ENCODE measurements around the gene HTRA3.

Gene HTRA3

GRCh38 chr4:8247047-8247930 lies 22.3 kb upstream of the HTRA3 start:
- no peak for DNase-seq (ENCODE audit: low spot score)

- DNase-seq (ENCODE audit: low spot score), result no peak
These were observed 21.5 kb upstream of the HTRA3 start for GRCh38 chr4:8248091-8248490.

- DNase-seq (ENCODE audit: low spot score), result no peak
These were observed 19.3 kb upstream of the HTRA3 start for GRCh38 chr4:8250227-8250626.

GRCh38 chr4:8250637-8251036 lies 18.9 kb upstream of the HTRA3 start:
- DNase-seq (ENCODE audit: low spot score), result no peak

- DNase-seq (ENCODE audit: low spot score), result no peak
These were observed 18.3 kb upstream of the HTRA3 start for GRCh38 chr4:8251110-8251883.

GRCh38 chr4:8252301-8253173 lies 17.0 kb upstream of the HTRA3 start:
- no peak for DNase-seq (ENCODE audit: low spot score)

DNA sequence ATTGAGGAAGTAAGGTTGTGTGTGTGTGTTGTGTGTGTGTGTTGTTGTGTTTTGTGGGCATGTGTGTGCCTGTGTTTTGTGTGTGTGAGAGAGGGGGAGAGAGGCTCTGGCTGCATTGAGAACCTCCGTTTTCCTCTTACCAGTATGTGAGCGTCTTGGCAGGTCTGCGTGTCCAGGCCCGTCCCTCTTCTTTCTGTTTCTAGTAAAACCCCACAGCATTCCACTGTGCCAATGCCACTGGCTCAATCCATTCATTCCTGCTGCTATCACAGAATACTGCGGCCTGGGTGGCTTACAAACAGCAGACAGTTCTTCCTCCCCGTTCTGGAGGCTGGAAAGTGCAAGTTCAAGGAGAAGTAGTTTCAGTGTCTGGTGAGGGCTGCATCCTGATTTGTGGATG lies 15.5 kb upstream of the HTRA3 start:
- DNase-seq (ENCODE audit: low spot score), result no peak

GRCh38 chr4:8255698-8256441 lies 13.7 kb upstream of the HTRA3 start:
- DNase-seq (ENCODE audit: low spot score), result no peak

- DNase-seq (ENCODE audit: low spot score), result no peak
These were observed 11.7 kb upstream of the HTRA3 start for GRCh38 chr4:8257854-8258253.

DNA sequence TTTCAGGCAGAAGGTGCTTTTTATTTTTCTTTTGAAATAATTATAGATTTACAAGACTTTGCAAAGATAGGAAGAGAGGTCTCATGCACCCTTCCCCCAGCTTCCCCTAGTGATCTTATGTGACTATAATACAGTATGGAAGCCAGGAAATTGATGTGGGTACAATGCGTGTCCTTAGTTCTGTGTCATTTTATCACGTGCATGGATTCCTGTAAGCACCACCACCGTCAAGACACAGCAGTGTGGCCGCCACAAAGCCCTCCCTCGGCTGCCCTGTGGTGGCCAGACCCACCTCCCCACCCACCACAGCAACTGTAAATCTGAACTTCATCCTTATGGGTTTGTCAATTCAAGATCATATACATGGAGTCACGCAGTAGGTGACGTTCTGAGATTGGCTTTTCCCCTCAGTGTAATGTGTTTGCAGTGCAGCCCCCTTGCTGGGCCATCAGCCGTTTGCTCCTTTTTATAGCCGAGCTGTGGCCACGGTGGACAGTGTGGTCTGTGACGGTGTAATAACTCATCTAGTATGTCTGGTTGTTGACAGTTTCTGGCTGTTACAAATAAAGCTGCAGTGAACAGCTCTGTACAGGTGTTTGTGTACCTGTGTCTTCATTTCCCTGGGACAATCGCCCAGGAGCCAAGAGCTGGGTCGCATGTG lies 10.9 kb upstream of the HTRA3 start:
- no peak for DNase-seq (ENCODE audit: low spot score)

DNA sequence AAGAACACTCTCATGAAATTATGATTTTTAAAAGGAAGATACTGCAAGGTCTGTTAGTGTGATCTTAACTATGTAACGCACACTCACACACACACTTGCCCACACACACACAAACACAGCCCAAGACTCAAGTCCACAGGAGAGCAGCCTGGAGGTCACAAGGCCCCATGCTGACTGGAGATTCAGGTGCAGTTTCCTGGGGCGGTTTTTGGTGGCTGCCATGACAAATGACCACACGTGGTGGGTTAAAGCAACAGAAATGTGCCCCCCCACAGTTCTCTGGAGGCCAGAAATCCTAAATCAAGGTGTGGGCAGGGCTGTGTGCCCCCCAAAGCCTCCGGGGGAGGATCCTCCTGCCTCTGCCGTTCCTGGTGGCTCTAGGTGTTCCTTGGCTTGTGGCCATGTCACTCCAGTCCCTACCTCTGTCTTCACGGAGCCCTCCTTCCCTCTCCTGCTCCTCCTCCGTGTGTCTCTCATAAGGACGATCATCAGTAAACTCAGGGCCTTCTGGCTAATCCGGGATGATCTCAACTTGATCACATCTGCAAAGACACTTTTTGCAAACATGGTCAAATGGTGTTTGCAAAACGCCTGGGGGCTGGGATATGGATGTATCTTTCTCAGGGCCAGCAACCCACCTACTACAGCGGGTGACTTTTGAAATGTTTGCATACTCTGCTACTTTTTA lies 9.7 kb upstream of the HTRA3 start:
- DNase-seq (ENCODE audit: low spot score), result no peak

- no peak for DNase-seq (ENCODE audit: low spot score)
These were observed 8.9 kb upstream of the HTRA3 start for GRCh38 chr4:8260656-8261111.

DNA sequence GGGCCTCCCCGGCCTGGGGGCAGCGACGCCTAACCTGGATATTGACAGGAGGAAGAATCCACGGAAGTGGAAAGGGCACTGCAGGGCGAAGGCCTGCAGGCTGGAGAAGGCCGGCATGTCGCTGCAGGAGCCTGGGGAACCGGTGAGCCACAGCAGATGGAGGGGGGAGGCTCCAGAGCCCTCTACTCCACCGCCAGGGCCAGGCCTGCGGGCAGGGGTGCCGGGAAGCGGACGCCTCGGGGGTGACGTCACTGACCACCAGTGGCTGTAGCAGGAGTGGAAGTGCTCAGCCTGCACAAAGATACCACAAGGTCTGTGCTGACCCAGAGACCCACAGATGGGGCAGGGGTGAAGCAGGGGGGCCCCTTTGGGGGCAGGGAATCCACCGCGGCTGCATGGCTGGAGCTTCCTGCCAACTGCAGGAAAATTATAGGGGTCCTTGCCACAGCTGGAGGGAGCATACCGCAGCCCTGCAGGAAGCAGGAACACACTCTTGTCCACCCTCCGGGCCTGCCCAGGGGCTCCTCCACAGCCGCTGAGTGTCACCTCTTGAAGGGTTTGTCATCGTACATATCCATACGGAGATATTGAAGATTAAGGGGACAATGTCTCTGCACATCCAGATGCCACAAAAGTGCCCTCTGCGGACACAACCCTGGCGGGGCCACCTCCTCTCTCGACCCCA lies 7.6 kb upstream of the HTRA3 start:
- DNase-seq (ENCODE audit: low spot score), result no peak

- DNase-seq (ENCODE audit: low spot score), result no peak
These were observed 6.8 kb upstream of the HTRA3 start for GRCh38 chr4:8262637-8263322.

DNA sequence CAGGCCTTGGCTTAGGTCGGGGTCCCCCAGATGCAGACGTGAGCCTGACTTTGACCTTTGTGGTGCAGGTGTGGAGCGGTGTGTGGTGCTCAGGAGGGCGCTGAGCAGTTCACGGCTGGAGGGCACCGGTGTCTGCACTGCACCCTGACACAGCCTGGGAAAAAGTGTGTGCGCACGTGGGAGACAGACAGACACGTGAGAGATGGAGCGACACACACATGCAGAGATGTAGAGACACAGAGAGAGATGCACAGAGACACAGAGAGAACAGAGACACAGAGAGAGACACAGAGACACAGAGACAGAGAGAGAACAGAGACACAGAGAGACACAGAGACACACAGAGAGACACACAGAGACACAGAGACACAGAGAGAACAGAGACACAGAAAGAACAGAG lies 6.2 kb upstream of the HTRA3 start:
- no peak for DNase-seq (ENCODE audit: low spot score)

DNA sequence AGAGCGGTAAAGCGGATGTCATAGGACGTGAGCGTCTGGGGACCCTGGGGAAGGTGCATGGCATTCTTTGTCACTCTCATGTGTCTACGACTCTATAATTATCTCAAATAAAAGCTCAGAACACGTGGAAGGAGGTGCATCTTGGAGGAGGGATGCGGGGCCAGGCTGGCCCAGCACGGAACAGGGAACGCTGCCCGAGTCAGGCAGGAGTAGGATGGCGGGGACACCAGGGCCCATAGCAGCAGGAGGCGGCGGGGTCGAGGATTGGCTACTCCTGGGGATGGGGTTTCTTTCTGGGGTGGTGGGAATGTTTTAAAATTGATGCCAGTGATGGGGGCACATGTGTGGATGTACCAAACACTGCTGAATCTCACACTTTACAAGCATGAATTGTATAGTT lies 5.4 kb upstream of the HTRA3 start:
- DNase-seq (ENCODE audit: low spot score), result no peak

GRCh38 chr4:8265171-8265929 lies 4.2 kb upstream of the HTRA3 start:
- DNase-seq (ENCODE audit: low spot score), result no peak

- DNase-seq (ENCODE audit: low spot score), result no peak
These were observed 3.5 kb upstream of the HTRA3 start for GRCh38 chr4:8266088-8266487.
